Measurements from ENCODE around the gene AGR3. TPM values are rescaled to one million over a fixed set of nuclear protein-coding genes. Genes with fewer than 3 reads are reported as not detected.
"Not testable (repeated sequence)": the region's sequence is repeated elsewhere in the genome, so short reads cannot be mapped to it uniquely, and the experiment has no call there.

The AGR3 gene
- total RNA-seq, 1 experiment from 2014 or later, result not detected

DNA sequence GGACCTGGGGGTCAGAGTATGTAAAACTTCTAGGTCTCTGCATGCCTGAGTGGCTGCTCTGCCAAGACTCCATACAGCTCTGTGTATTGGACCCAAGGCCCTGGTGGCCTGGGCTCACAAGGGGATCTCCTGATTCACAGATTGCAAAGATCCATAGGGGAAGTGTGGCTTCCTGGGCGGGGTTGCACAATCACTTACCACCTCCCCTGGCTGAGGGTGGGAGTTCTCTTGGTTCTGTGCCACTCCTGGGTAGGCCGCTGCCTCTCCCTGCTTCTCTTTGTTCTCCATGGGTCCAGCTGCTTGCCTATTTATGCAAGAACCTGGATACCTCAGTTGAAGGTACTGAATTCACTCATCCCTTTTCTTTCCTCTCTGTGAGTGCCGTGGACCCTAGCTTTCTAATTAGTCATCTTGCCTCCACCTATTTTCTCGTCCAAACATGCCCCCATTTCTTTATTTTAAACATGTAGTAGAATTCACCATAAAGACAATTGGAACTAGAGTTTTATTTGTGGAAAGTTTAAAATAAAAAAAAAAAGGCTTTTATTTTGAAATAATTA lies 18.5 kb upstream of the AGR3 start:
- in situ Hi-C loops (cut with HindIII; ENCODE audit: low sequenced_read_pairs), result no loop called here
- no peak for DNase-seq (ENCODE audit: low spot score)

DNA sequence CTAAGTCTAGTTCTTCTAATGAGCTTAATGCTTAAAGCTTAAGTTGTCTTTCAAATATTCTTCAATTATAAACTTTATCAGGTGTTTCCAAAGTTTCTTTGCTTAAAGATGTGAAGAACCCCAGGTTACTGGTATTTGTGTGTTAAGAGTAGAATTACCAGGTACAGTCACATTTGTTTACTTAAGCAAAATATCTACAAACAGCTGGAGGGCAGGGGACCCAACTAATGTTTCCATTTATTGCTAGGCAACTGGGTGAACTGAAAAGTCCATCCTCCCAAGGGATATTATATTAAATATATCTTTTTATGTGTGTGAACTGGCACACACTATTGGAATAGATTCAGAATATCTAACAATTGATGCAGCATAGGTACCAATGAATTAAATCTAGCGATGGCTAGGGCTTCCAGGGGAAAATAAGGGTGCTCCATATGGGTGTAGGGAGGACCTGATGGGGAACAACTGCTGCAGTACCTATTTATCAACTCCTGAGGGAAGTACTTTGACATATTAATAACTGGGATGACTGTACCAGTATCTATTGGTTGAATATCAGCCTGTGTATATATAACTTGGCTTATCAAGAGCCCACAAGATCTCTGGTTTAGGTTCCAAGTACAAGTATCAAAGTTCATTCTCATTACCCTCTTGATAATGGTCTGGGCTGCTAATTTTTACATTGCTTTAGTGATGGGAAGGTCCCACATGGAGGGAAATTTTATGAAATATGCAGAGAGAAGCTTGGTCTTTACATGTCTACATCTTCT lies 10.3 kb upstream of the AGR3 start:
- DNase-seq (ENCODE audit: low spot score), result no peak
- in situ Hi-C loops (cut with HindIII; ENCODE audit: low sequenced_read_pairs), result no loop called here

DNA sequence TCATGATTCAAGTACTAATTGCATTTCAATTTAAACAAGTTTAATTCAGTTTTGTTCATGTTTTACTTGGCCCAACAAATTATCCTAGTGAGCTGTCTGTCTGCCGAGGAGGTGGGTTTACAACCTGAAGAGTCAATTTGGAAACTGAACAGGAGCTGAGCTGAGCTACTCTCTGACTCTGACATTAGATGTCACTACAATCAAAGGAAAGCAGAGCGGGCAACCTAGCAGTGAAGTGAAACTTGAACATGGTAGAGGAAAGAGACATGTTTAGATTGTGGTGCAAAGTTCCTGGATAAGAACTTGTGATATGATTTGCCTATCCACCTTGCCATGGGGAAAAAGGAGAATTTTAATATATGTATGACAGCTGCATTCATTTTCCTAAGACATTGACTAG lies 9.6 kb upstream of the AGR3 start:
- DNase-seq (ENCODE audit: low spot score), result peak; percentile 3
- in situ Hi-C loops (cut with HindIII; ENCODE audit: low sequenced_read_pairs), result no loop called here

DNA sequence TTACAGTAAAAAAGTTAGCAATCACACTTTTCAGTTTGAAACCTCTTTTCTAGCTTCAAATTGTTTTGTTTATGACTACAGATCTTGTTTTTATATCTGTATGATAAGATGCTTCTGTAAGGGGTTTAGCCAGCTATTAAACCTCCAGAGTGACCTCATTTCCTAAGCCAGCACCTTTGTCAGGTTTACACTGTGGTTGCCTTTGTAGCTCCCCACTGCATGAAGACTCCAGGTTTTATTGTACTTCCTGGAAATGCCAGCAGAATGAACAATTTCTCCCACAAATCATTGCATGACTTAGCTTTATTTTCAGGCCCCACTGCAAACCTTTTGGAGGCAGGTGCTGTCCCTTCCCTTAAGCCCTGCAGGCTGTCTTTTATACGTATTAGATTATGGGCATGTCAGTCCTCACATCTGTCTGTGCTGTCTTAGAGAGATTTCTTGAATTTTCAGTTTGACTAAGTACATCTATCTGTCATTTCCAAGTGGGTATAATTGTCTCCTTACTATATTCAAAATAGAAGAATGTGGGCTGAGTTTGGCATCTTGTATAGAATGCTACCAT lies 8.2 kb upstream of the AGR3 start:
- DNase-seq (ENCODE audit: low spot score), result no peak
- in situ Hi-C loops (cut with HindIII; ENCODE audit: low sequenced_read_pairs), result no loop called here

DNA sequence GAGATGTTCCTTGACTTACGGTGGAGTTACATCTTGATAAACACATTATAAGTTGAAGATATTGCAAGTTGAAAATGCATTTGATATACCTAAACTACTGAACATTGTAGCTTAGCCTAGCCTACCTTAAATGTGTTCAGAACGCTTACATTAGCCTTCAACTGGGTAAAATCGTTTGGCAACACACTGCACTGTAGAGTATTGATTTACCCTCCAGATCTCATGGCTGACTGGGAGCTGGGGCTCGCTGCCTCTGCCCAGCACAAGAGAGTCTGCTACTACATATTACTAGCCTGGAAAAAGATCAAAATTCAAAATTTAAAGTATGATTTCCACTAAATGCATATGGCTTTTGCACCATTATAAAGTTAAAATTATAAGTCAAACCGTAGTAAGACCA lies 7.5 kb upstream of the AGR3 start:
- no peak for DNase-seq (ENCODE audit: low spot score)

DNA sequence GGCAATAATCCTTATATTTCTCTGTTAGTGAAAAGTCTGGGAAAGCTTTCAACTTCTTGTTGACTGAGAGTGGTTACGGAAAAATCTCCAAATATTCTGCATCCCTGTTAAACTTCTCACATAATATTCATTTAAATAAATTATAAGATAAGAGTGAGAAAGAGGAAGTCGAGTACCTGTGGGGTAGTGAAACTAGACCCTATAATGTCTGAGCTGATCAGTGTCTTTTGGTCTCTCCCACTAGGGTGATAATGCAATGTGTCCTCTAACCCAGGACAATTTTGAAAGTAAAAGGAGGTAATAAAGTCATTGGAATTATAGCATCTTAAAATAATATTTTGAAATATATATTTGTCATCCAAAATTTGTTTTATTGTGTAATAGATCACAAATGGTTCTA lies 2.1 kb upstream of the AGR3 start:
- no peak for DNase-seq (ENCODE audit: low spot score)
- in situ Hi-C loops (cut with HindIII; ENCODE audit: low sequenced_read_pairs), result no loop called here

More for the DNA sequence above, 7.5 kb upstream of the AGR3 start:
- in situ Hi-C loops (cut with HindIII; ENCODE audit: low sequenced_read_pairs), result no loop called here

DNA sequence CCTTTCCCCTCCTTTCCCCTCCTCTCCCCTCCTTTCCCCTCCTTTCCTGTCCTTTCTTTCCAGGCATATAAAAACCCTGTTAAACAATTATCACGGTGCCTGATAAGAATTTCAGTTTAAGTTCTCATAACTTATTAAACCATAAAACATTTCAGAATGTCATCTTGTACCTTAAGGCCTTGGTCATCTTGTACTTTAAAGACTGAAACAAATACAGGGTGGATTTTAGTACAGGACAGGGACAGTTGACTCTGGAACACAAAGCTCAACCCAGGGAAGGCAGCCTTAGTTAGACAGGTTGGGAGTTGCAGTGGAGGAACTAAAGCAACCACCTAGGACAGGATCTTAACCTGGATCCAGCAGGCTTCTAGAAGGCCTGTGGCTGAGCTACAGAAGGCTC lies 1.2 kb downstream of the AGR3 start:
- no peak for DNase-seq (ENCODE audit: low spot score)
- in situ Hi-C loops (cut with HindIII; ENCODE audit: low sequenced_read_pairs), result no loop called here

DNA sequence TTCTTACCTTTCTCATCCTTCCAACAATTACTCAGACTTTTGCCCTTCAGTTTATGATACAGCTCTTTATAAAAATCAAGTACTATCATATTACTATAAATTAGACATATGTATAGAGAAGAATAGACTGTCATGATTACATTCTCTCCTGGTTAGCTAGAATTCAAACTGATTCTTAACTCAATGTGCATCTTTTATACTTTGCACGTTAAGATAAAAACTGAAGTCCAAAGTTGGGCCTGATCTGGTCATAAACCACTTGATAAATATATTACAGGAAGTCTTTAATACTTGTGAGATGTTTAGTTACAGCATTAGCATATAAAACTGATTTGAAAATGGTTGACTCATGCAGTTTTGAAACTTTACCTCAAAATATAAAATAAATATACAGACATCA lies 2.6 kb downstream of the AGR3 start:
- DNase-seq (ENCODE audit: low spot score), result no peak
- in situ Hi-C loops (cut with HindIII; ENCODE audit: low sequenced_read_pairs), result no loop called here

DNA sequence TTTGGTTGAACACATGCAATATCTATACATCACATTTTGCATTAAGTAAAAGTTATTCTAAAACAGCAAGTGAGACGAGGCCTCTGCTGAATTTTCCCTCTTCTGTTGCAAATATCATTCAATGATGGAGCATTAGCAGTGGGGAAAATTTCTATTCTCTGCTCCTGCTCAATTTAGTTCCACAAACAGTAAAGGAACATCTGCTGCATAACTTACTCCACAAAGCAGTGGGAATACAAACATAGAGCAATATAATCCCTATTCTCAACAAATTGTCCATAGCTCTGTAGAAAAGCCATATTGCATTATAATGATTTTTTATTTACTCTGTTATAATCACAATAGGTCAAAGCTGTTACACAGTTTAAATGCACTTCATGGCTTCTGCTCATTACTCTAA lies 5.9 kb downstream of the AGR3 start:
- no peak for DNase-seq (ENCODE audit: low spot score)
- in situ Hi-C loops (cut with HindIII; ENCODE audit: low sequenced_read_pairs), result no loop called here

DNA sequence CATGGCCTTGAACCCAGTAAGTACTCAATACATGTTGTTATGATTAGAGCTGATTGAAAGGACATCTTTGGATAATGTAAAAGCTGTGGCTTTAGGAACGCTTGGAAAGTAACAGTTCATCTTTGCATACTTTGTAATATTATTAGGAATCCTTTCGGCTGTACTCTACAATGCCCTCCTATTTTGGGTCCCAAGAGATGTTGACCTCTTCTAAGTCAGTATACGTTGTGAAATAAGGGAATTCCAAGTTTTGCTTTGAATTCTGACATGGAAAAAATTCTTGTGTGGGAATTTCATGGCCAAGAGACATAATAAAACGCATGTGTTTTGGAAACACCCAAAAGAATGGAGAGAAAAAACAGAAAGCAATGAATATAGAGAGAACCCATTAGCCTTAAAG lies 7.7 kb downstream of the AGR3 start:
- in situ Hi-C loops (cut with HindIII; ENCODE audit: low sequenced_read_pairs), result no loop called here

DNA sequence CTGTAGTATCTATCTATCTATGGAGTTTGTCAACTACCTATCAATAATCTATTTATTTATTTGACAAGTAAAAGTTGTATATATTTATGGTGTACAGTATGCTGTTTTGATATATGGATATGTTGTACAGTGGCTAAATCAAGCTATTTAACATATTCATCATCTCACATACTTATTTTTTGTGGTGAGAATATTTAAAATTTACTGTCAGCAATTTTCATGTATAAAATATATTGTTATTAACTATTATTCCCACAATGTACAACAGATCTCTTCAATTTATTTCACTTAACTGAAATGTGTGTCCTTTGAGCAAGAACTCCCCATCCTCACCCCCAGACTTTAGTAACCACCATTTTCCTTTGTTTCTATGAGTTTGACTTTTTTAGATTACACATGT lies 14.5 kb downstream of the AGR3 start:
- no peak for DNase-seq (ENCODE audit: low spot score)
- in situ Hi-C loops (cut with HindIII; ENCODE audit: low sequenced_read_pairs), result no loop called here

More for the DNA sequence above, 7.7 kb downstream of the AGR3 start:
- no peak for DNase-seq (ENCODE audit: low spot score)

DNA sequence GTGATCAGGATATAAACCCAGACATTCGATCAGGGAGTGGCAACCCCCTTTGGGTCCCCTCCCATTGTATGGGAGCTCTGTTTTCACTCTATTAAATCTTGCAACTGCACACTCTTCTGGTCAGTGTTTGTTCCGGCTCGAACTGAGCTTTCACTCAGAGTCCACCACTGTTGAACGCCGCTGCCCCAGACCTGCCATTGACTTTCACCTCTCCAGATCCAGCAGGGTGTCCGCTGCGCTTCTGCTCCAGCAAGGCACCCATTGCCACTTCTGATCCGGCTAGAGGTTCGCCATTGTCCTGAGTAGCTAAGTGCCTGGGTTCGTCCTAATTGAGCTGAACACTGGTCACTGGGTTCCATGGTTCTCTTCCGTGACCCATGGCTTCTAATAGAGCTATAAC lies 28.6 kb downstream of the AGR3 start:
- DNase-seq (ENCODE audit: low spot score); in situ Hi-C loops (cut with HindIII; ENCODE audit: low sequenced_read_pairs): not testable (repeated sequence)

DNA sequence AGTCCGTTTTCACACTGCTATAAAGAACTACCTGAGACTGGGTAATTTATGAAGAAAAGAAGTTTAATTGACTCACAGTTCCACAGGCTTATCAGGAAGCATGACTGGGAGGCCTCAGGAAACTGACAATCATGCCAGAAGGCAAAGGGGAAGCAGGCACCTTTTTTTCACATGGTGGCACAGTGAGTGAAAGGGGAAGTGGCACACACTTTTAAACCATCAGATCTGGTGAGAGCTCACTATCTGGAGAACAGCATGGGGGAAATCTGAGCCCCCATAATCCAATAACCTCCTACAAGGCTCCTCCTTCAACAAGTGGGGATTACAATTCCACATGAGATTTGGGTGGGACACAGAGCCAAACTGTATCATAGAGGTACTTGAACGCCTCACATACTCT lies 30.0 kb downstream of the AGR3 start:
- no peak for DNase-seq (ENCODE audit: low spot score)
- in situ Hi-C loops (cut with HindIII; ENCODE audit: low sequenced_read_pairs), result no loop called here

DNA sequence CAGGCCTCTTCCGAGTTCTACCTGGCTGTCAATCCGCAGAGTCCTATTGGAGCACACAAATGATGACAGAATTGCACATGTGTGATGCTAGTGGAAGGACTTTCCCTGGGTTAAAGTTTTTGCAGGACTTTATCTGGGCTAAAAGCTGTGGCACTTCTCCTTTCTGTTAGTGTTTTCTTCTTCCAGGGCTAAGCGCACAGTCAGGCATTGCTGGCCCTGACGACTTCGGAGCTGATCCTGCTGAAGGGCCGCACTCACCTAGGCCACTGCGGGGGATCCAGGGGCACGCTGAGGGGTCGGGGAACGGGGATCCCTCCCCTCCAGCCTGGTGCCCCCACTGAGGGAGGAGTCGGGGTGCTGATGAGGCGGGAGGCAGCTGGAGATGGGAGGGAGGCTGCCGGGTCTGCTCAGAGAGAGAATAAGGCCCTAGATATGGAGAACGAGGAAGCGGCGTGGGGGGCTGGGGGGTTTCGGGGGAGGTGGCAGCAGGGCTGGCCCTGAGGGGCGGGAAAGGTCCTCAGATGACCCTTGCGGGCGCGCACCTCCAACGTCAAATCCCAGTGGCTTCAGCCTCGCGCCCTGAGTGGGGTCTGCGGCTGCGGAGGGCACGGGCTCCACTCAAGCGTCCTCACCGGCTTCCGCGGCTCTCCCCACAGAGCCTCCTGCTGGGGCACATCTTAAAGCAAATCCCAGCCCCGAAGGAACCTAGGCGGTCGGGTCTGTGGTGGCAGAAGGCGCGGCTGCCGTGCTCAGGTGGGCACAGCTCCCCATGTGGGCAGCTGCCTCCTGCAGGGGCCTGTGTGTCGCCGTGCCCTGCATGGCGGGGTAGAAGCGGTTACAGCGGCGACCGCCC lies 30.9 kb downstream of the AGR3 start:
- DNase-seq (ENCODE audit: low spot score), result no peak
- in situ Hi-C loops (cut with HindIII; ENCODE audit: low sequenced_read_pairs), result no loop called here

DNA sequence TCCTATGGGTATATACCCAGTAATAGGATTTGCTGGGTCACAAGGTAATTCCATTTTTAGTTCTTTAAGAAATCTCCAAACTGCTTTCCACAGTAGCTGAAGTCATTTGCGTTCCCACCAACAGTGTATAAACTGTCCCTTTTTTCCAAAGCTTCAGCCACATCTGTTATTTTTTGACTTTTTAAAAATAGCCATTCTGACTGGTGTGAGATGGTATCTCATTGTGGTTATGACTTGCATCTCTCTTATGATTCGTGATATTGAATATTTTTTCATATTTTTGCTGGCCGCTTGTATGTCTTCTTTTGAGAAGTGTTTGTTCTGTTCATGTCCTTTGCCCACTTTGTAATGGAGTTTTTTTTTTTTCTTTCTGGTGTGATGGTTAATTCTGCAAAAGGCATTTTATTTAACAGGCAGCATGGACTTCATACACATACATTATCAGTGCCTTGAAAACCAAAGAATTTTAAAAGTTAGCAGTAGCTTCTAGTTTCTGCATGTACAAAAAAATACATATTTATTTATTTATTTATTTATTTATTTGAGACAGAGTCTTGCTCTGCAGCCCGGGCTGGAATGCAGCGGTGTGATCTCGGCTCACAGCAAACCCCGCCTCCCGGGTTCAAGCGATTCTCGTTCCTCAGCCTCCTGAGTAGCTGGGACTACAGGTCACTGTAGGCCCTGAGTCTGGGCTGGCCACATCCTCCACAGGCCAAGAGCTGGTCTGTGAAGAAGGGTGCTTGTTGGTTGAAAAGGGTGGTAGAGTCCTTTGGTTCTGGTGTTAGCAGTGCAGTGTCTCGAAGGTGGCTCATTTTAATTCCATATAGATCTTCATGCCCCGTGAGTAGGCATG lies 32.3 kb downstream of the AGR3 start:
- no peak for DNase-seq (ENCODE audit: low spot score)
- in situ Hi-C loops (cut with HindIII; ENCODE audit: low sequenced_read_pairs), result no loop called here

DNA sequence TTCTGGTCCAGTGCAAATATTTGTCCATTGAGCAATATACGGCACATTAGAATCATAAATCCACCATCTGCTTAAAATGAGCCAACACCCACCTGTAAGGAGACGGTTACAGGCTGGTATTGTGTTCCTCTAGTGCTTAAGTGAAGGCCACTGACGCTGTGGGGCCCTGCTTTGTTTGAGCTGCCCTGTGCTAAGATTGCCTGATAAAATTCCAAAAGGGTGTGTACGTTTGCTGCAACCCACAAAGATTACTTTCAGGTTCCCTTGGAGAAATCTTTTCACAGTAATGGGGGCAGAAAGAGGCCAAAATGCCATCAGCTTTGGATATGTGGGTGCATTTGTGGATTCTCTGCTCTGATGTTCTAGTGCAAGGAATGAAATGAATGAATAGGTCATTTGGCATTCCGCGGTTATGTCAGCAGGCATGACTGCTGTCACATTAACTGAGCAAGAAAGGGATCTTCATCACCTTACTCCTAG lies 34.4 kb downstream of the AGR3 start:
- in situ Hi-C loops (cut with HindIII; ENCODE audit: low sequenced_read_pairs), result no loop called here

DNA sequence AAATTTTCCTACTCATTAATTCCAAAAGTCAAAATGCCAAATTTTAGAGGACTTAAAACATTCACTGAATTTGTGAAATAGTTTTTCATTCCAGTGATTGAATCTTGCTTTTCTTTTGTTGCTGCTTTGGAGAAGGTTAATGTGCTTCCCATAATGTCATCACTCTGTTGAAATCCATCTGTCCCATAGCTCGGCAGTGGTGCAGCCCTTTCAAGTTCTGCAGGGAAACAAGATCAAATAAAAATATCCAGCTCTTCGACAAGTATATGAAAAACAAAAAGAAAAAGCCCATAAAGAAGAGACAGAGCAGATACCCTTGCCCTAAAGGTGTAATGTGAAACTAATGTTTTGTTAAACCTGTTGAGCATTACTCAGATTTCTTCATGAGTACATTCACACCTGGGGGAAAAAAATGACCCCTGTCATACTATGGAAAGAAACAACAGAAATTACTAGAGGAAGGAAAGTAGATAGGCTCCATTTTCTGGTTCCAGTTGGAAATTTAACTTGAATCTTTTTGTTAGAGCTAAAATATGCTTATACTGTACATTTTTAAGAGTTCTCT lies 35.1 kb downstream of the AGR3 start:
- in situ Hi-C loops (cut with HindIII; ENCODE audit: low sequenced_read_pairs), result no loop called here
- no peak for DNase-seq (ENCODE audit: low spot score)

More for the DNA sequence above, 34.4 kb downstream of the AGR3 start:
- DNase-seq (ENCODE audit: low spot score), result no peak

DNA sequence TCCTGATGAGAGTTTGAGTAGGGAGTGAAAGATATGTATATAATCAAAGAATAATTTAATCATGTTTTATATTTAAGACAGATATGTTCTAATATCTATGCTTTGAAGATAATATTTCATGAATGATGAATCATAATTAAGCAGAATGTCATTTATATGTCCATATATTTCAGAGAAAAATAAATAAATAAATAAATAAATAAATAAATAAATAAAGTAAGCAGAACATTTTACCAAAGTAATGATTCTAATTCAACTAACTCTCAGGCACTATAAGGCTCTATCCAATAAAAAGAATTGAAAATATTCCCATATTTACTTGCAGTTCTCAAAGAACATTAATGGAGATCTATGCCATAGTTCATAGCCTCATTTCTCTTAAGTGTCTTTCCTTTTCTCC lies 36.0 kb downstream of the AGR3 start:
- in situ Hi-C loops (cut with HindIII; ENCODE audit: low sequenced_read_pairs), result no loop called here
- no peak for DNase-seq (ENCODE audit: low spot score)

DNA sequence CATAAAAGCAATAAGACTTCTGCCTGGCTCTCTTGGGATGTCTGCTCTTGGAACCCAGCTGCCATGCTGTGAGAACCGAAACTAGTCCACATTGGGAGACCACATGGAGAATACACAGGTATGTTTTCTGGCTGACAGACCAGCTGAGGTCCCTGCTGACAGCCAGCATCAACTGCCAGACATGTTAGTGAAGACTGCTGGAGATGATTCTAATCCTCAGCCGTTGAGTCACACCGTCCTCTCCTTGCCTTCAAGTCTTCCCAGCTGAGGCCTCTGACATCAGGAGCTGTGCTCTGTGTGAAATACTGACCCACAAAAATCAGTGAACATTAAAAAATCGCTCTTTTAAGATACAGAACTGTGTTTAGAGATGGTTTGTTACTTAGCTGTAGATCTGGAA lies 40.1 kb downstream of the AGR3 start:
- in situ Hi-C loops (cut with HindIII; ENCODE audit: low sequenced_read_pairs), result no loop called here
- DNase-seq (ENCODE audit: low spot score), result no peak

Measured in G401 (cell line).